Neural cell (in vitro differentiated cells): ENCODE measurements around the gene LUC7L.

Experiments used
- CTCF ChIP-seq: fragments of 450-650 bp; IDR thresholded peaks from 2 replicates; pipeline ENCODE4 v1.5.1; 2014; ENCODE audit warnings: antibody characterized with exemption, mild to moderate bottlenecking, moderate library complexity; ENCODE audit not compliant: poor library complexity, severe bottlenecking
- EP300 ChIP-seq: fragments of 450-650 bp; conservative IDR thresholded peaks from 2 replicates; pipeline ENCODE4 v1.6.1; 2014; ENCODE audit warnings: antibody characterized with exemption, mild to moderate bottlenecking, moderate library complexity; ENCODE audit not compliant: poor library complexity, severe bottlenecking
- EZH2 ChIP-seq: fragments of 200-600, 300-800 bp; shearing (Covaris generic), sonication (generic); IDR thresholded peaks from 2 replicates; pipeline ENCODE4 v1.6.1; 2014; ENCODE audit warnings: antibody characterized with exemption, low read length, borderline replicate concordance, mild to moderate bottlenecking; ENCODE audit not compliant: insufficient read depth, poor library complexity, severe bottlenecking
- MXI1 ChIP-seq: fragments of 450-650 bp; conservative IDR thresholded peaks from 2 replicates; pipeline ENCODE4 v1.6.1; 2014; ENCODE audit warnings: antibody characterized with exemption, mild to moderate bottlenecking; ENCODE audit not compliant: poor library complexity, severe bottlenecking
- REST ChIP-seq: IDR thresholded peaks from 2 replicates; pipeline ENCODE4 v1.6.1; 2012; ENCODE audit warnings: borderline replicate concordance
- TAF1 ChIP-seq: IDR thresholded peaks from 2 replicates; pipeline ENCODE4 v1.6.1; 2012; ENCODE audit warnings: low read depth

GRCh38 chr16:185691-186090 lies 43.6 kb downstream of the LUC7L start:
- TF ChIP-seq REST (no peak), EZH2 (no peak), TAF1 (no peak), CTCF (no peak), EP300 (no peak), MXI1 (no peak)
